ENCODE results near the gene POC1B.

The POC1B gene

GRCh38 chr12:89448951-89449371 is 76.9 kb downstream of the POC1B start:
- no peak for TF ChIP-seq CTCF (IDR thresholded peaks at IDR 0.05; ENCODE audit: insufficient read depth, low read depth, low read length, missing control alignments)
- DNase-seq (ENCODE audit: low read depth), result no peak
- H3K4me3 ChIP-seq (ENCODE audit: low read length), result no peak overlapping the region

- H3K4me3 ChIP-seq (ENCODE audit: low read length), result no peak overlapping the region
- TF ChIP-seq CTCF (IDR thresholded peaks at IDR 0.05; ENCODE audit: insufficient read depth, low read depth, low read length, missing control alignments), result no peak
- peak; percentile 52 for DNase-seq (ENCODE audit: low read depth)
Observed at GRCh38 chr12:89448526-89448925, 77.3 kb downstream of the POC1B start.

- peak; percentile 36 for DNase-seq (ENCODE audit: low read depth)
- TF ChIP-seq CTCF (IDR thresholded peaks at IDR 0.05; ENCODE audit: insufficient read depth, low read depth, low read length, missing control alignments), result no peak
- H3K4me3 ChIP-seq (ENCODE audit: low read length), result no peak overlapping the region
Observed at GRCh38 chr12:89439941-89440340, 85.9 kb downstream of the POC1B start.

- no peak overlapping the region for H3K4me3 ChIP-seq (ENCODE audit: low read length)
- TF ChIP-seq CTCF (IDR thresholded peaks at IDR 0.05; ENCODE audit: insufficient read depth, low read depth, low read length, missing control alignments), result no peak
Observed at GRCh38 chr12:89437231-89437630, 88.6 kb downstream of the POC1B start.

GRCh38 chr12:89436062-89436461 is 89.8 kb downstream of the POC1B start:
- H3K4me3 ChIP-seq (ENCODE audit: low read length), result no peak overlapping the region
- DNase-seq (ENCODE audit: low read depth), result no peak
- no peak for TF ChIP-seq CTCF (IDR thresholded peaks at IDR 0.05; ENCODE audit: insufficient read depth, low read depth, low read length, missing control alignments)

More at GRCh38 chr12:89437231-89437630, 88.6 kb downstream of the POC1B start:
- DNase-seq (ENCODE audit: low read depth), result no peak

- DNase-seq (ENCODE audit: low read depth), result no peak
- no peak for TF ChIP-seq CTCF (IDR thresholded peaks at IDR 0.05; ENCODE audit: insufficient read depth, low read depth, low read length, missing control alignments)
- no peak overlapping the region for H3K4me3 ChIP-seq (ENCODE audit: low read length)
Observed at GRCh38 chr12:89433634-89434033, 92.2 kb downstream of the POC1B start.

- no peak for TF ChIP-seq CTCF (IDR thresholded peaks at IDR 0.05; ENCODE audit: insufficient read depth, low read depth, low read length, missing control alignments)
- no peak for DNase-seq (ENCODE audit: low read depth)
Observed at GRCh38 chr12:89432396-89432795, 93.5 kb downstream of the POC1B start.

More at GRCh38 chr12:89432396-89432795, 93.5 kb downstream of the POC1B start:
- H3K4me3 ChIP-seq (ENCODE audit: low read length), result no peak overlapping the region
